Small intestine (tissue), 7 donors: ENCODE data around the gene BST1. TPM values are rescaled to one million over a fixed set of nuclear protein-coding genes. Genes with fewer than 3 reads are reported as not detected.

Source experiments
- DNase-seq, 2 donors: peaks; one replicate each; pipeline versions ENCODE4 v3.0.0 to v3.0.0-alpha.2; 2013
- FAIRE-seq: peaks from 2 replicates; lab custom pipeline; 2012; peaks lifted over from hg19 to GRCh38; lab: Jason Lieb, UNC
- H3K27ac ChIP-seq, 3 donors: one replicate each; pipeline ENCODE4 v1.5.1; 2013; ENCODE audit warnings: low read length in 2 of 3, mild to moderate bottlenecking in 2 of 3, control low read depth in 1 of 3, inconsistent platforms in 1 of 3, low read depth in 1 of 3, moderate library complexity in 1 of 3
- H3K27me3 ChIP-seq, 3 donors: one replicate each; pipeline ENCODE4 v1.6.1; 2013; ENCODE audit warnings: low read length in 3 of 3, inconsistent platforms in 1 of 3; ENCODE audit not compliant: control insufficient read depth in 3 of 3, insufficient read depth in 3 of 3
- H3K36me3 ChIP-seq, 3 donors: one replicate each; pipeline ENCODE4 v1.6.1; 2013; ENCODE audit warnings: low read length in 3 of 3, inconsistent platforms in 1 of 3, low read depth in 1 of 3, mild to moderate bottlenecking in 1 of 3, moderate library complexity in 1 of 3; ENCODE audit not compliant: control insufficient read depth in 3 of 3, insufficient read depth in 2 of 3
- H3K4me1 ChIP-seq, 3 donors: one replicate each; pipeline ENCODE4 v1.6.1; 2013; ENCODE audit warnings: low read length in 2 of 3, inconsistent platforms in 1 of 3, low read depth in 1 of 3, mild to moderate bottlenecking in 1 of 3, moderate library complexity in 1 of 3; ENCODE audit not compliant: control insufficient read depth in 3 of 3, insufficient read depth in 2 of 3
- H3K4me3 ChIP-seq, 3 donors: one replicate each; pipeline ENCODE4 v1.5.1; 2013; ENCODE audit warnings: low read length in 3 of 3, control low read depth in 1 of 3, inconsistent platforms in 1 of 3, low read depth in 1 of 3, mild to moderate bottlenecking in 1 of 3, moderate library complexity in 1 of 3
- H3K9me3 ChIP-seq, 2 donors: one replicate each; pipeline ENCODE4 v1.6.1; 2013; ENCODE audit warnings: low read depth in 1 of 2, low read length in 1 of 2; ENCODE audit not compliant: control insufficient read depth in 2 of 2, insufficient read depth in 1 of 2
- WGBS, 3 donors: extraction: QIAGEN DNeasy Blood & Tissue Kit; methylation state at CpG; one replicate each; pipeline ENCODE4 v1.1.7; 2013; 5-methylcytosine and 5-hydroxymethylcytosine counted together
- polyA plus RNA-seq, 4 donors: library from polyadenylated mRNA; stranded (reverse) in 3 of 4; unstranded in 1 of 4; fragments of 200-250 nt in 3 of 4; fragments of 120-200 nt in 1 of 4; gene quantifications; one replicate each; pipeline versions ENCODE4 v1.2.1 to v1.2.3, GENCODE V29; 2013
- donor health status: healthy with polysubstance abuse.
- donor health status: control.
- donor health status: control.
- donor health status: Bipolar disorder and iron deficiency.
- donor health status: healthy.

Gene BST1
- polyA plus RNA-seq, 4 donors: 13.4 to 83.8 (median 56.6) TPM

DNA sequence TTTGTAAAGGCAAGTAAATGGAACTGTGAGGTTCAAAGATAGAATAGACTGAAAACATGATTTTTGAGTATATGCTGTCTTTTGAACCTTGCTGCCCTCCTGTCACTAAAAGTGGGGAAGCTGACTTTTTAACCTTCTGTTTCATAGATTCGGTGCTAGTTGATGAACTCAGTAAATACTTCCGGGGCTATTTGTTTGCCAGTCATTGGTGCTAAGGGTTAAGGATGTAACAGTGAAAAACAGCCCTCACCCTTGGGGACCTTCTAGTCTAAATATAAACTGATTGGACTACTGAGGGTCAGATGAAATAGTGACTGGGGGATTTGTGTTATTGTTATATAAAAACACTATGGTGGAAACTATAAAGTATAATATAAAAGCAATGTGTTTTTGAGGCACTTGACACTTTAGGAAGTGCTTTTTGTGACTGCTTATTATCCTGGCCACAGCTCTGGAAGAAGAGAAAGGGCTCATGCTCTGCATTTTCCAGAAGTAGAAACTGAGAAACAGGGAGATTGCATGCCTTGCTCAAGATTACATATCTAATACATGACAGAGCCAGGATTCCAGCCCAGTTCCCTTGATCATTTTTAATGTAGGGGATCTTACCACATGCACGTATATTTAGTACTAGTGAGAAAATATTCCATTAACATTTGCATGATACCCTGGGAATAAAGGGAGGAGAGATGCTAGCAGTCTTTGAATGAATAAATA lies 3.9 kb downstream of the BST1 start:
- no peaks in the 10 kb centered on the region for H3K9me3 ChIP-seq
- H3K4me1 ChIP-seq: peaks cover 0 to 8% (median 0%) of the 10 kb centered on the region in 3 donors
- peaks cover 0 to 9% (median 0%) of the 10 kb centered on the region in 3 donors for H3K36me3 ChIP-seq
- no peaks in the 10 kb centered on the region for H3K27me3 ChIP-seq
- WGBS, 3 donors: 68 to 82% (median 73%) methylated on average over 3 of the region's 3 CpGs
- H3K4me3 ChIP-seq: no peak overlapping the region
- DNase-seq: no peak
- no peak overlapping the region for H3K27ac ChIP-seq
- no peak for FAIRE-seq

DNA sequence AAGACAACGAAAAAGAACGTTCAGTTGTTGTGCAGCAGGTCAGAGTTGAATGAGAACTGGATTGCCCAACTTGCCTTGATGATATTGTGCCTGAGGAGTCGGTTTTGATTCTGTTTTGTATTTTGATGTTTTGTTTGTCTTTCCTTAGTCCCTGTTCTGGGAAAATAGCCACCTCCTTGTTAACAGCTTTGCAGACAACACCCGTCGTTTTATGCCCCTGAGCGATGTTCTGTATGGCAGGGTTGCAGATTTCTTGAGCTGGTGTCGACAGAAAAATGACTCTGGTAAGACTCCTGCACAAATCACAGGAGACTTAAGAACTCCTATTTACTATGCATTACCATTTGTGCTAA lies 4.5 kb downstream of the BST1 start:
- no peak overlapping the region for H3K4me3 ChIP-seq
- 69 to 75% (median 69%) methylated on average over 7 of the region's 7 CpGs for WGBS, 3 donors
- H3K27me3 ChIP-seq: no peaks in the 10 kb centered on the region
- H3K9me3 ChIP-seq: no peaks in the 10 kb centered on the region
- FAIRE-seq (no peak), DNase-seq (no peak)
- peaks cover 0 to 4% (median 0%) of the 10 kb centered on the region in 3 donors for H3K4me1 ChIP-seq
- no peak overlapping the region for H3K27ac ChIP-seq
- peaks cover 0 to 10% (median under 1%) of the 10 kb centered on the region in 3 donors for H3K36me3 ChIP-seq

DNA sequence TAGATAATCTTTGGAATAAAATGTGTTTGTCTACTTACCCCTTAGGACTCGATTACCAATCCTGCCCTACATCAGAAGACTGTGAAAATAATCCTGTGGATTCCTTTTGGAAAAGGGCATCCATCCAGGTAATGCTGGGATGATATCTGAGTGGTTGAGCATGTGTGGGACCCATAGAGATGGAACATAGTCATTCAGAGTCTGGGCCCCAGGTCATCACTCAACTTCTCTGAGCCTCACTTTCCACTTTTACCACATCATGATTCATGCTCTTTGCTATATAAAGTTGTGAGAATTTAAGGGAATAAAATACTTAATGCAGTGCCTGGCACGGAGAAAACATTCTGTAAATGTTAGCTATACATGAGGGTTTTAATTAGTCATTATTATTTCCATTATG lies 8.9 kb downstream of the BST1 start:
- Histone ChIP-seq H3K9me3 (no peaks in the 10 kb centered on the region), H3K36me3 (peaks cover 0 to 16% (median 4%) of the 10 kb centered on the region in 3 donors), H3K4me1 (no peaks in the 10 kb centered on the region), H3K27me3 (no peaks in the 10 kb centered on the region), H3K4me3 (no peak overlapping the region), H3K27ac (no peak overlapping the region)
- WGBS, 3 donors: 80 to 96% (median 84%) methylated on average over 2 of the region's 2 CpGs
- FAIRE-seq: no peak
- DNase-seq: no peak

DNA sequence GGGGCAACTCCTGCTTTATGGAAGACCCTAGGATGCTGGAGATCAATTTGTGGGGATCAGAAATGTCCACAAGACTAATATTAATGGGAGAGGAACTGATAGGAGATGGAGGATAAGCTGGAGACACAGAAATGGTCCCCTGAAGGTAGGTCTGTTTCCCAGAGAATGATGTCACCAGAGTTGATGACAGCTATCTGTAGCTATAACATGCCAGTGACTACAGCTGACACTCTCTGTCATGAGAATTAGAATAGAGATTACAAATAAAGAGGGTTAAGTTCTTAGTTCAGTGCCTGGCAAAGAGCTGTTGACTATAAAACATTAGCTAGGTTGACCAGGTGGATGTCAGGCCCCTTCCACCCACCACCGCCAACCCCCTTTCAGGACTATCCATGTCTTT lies 9.3 kb downstream of the BST1 start:
- DNase-seq (no peak), FAIRE-seq (no peak)
- peaks cover 0 to 18% (median 4%) of the 10 kb centered on the region in 3 donors for H3K36me3 ChIP-seq
- H3K27ac ChIP-seq: no peak overlapping the region
- no peaks in the 10 kb centered on the region for H3K27me3 ChIP-seq
- no peak overlapping the region for H3K4me3 ChIP-seq
- H3K9me3 ChIP-seq: no peaks in the 10 kb centered on the region
- WGBS, 3 donors: 95 to 100% (median 100%) methylated on average over 1 of the region's 1 CpG
- H3K4me1 ChIP-seq: no peaks in the 10 kb centered on the region

DNA sequence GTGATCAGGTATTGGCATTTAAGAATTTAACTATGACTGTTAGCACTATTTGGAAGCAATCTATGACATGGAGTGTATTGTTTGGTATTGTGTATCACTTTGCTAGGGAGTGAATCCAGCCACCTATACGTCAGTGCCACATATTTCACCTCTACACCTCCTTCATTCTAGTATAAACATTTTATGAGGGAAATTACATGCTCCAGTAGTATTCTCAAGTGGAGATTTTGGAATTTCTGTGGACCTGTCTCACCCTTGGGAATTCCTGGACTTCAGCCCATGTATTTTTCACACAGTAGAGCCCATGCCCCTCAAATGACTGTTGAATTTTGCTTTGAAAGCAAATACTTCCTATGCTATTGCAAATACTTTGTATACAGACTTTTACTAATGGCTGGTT lies 11.3 kb downstream of the BST1 start:
- Histone ChIP-seq H3K4me3 (no peak overlapping the region), H3K9me3 (no peaks in the 10 kb centered on the region), H3K27me3 (no peaks in the 10 kb centered on the region), H3K4me1 (peaks cover 0 to 3% (median 0%) of the 10 kb centered on the region in 3 donors), H3K36me3 (peaks cover 0 to 13% (median 4%) of the 10 kb centered on the region in 3 donors), H3K27ac (no peak overlapping the region)
- 84 to 90% (median 87%) methylated on average over 1 of the region's 1 CpG for WGBS, 3 donors
- DNase-seq: no peak
- FAIRE-seq: no peak

DNA sequence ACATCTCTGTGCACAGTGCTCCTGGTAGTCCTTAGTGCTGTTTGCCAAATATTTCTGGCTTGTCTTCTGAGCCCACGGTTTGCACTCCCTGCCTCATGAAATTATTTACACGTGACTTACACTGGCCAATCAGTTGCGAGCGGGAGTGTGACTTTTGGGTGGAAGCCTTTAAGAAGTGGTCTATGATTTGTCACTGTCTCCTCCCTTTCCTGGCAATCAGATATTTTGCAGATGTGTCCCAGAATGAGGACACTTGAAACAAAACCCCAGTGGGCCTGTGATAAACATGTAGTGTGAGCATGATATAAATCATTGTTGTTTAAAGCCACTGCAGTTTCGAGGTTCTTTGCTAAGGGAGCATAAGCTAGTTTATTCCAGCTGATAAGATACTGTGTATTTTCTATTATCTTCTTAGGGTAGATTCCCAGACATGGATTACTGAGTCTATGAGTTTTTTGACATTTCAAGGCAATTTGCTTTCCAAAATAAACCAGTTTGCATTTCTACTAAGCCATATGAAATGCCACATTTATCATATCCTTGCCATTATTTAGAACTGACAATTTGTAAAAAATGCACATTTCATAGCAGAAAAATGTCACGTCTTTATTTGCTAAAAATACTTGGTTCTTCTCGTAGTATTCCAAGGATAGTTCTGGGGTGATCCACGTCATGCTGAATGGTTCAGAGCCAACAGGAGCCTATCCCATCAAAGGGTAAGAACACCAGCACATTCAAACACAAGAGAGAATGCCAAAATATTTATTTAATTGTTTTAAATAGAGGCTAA lies 12.0 kb downstream of the BST1 start:
- H3K4me1 ChIP-seq: peaks cover 0 to 3% (median 0%) of the 10 kb centered on the region in 3 donors
- no peak overlapping the region for H3K27ac ChIP-seq
- H3K27me3 ChIP-seq: no peaks in the 10 kb centered on the region
- no peak overlapping the region for H3K4me3 ChIP-seq
- 66 to 83% (median 77%) methylated on average over 8 of the region's 8 CpGs for WGBS, 3 donors
- FAIRE-seq: no peak
- H3K9me3 ChIP-seq: no peaks in the 10 kb centered on the region
- peaks cover 0 to 19% (median 4%) of the 10 kb centered on the region in 3 donors for H3K36me3 ChIP-seq
- DNase-seq: peak in 1 of 2 donors; percentile 20

DNA sequence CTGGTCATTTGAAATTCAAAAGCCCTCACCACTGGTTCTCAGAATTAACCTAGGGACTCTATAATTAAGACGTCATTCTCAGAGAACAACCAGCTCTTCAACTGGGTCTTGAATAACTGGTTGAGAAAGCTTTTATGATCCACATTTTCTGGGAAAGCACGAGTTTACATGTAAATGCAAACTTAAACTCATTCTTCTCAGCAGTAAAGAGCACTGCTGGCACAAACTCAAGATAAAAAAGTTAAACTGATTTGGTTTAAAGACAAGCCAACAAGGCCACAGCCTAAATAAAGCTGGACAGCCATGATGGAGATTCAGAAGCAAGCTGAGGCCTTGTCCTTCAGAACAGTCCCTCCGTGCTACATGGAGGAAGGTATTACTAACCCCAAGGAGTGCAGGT lies 13.2 kb downstream of the BST1 start:
- DNase-seq: no peak
- no peak for FAIRE-seq
- peaks cover 0 to 3% (median 0%) of the 10 kb centered on the region in 3 donors for H3K4me1 ChIP-seq
- H3K4me3 ChIP-seq: no peak overlapping the region
- H3K27me3 ChIP-seq: no peaks in the 10 kb centered on the region
- no peaks in the 10 kb centered on the region for H3K9me3 ChIP-seq
- H3K27ac ChIP-seq: no peak overlapping the region
- WGBS, 3 donors: 75 to 90% (median 88%) methylated on average over 3 of the region's 3 CpGs
- H3K36me3 ChIP-seq: peaks cover 0 to 32% (median 4%) of the 10 kb centered on the region in 3 donors

DNA sequence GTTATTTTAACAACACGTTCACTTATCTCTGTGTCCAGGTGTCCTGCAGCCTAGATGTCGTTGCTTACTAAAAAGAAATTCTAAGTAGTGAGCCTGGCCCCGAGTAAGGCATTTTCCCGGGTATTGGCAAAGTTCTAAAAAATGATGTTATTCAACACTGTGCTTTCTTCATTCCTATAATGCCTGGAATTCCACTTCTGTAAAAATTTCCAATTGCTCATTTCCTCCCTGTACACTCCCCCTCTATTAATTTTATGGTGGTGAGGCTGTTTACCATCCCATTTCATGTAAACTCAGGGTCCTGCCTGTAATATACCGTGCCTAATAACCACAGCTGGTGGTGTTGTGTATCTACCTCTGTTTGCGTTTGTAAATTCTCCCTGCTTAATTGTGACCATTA lies 14.2 kb downstream of the BST1 start:
- no peaks in the 10 kb centered on the region for H3K27me3 ChIP-seq
- no peaks in the 10 kb centered on the region for H3K9me3 ChIP-seq
- peaks cover 0 to 36% (median 4%) of the 10 kb centered on the region in 3 donors for H3K36me3 ChIP-seq
- peaks cover 0 to 3% (median 0%) of the 10 kb centered on the region in 3 donors for H3K4me1 ChIP-seq
- 73 to 85% (median 78%) methylated on average over 6 of the region's 6 CpGs for WGBS, 3 donors
- no peak overlapping the region for H3K27ac ChIP-seq
- H3K4me3 ChIP-seq: no peak overlapping the region
- DNase-seq: no peak
- FAIRE-seq: no peak
